BE2C (cell line): Measurements from ENCODE around the gene TBX21.

ENCODE experiments used
- DNase-seq: peaks from one replicate; pipeline ENCODE4 v3.0.0-alpha.2; 2020
- H3K27me3 ChIP-seq: fragments of 250-450 bp; sonication (Bioruptor Pico); 2 replicates; pipeline ENCODE4 v1.5.1; 2020; ENCODE audit warnings: mild to moderate bottlenecking
- H3K36me3 ChIP-seq: fragments of 250-450 bp; sonication (Bioruptor Pico); 2 replicates; pipeline ENCODE4 v1.5.1; 2020; ENCODE audit warnings: mild to moderate bottlenecking
- H3K4me1 ChIP-seq: fragments of 250-450 bp; sonication (Bioruptor Pico); 2 replicates; pipeline ENCODE4 v1.5.1; 2020
- H3K4me3 ChIP-seq: 2 replicates; pipeline ENCODE4 v1.5.1; 2011; ENCODE audit warnings: low read depth, low read length
- H3K9me3 ChIP-seq: fragments of 250-450 bp; sonication (Bioruptor Pico); 2 replicates; pipeline ENCODE4 v1.5.1; 2020
- CTCF ChIP-seq: IDR thresholded peaks from 2 replicates; pipeline ENCODE4 v1.5.1; 2012; ENCODE audit warnings: mild to moderate bottlenecking, low read depth, low read length

TBX21 gene

DNA sequence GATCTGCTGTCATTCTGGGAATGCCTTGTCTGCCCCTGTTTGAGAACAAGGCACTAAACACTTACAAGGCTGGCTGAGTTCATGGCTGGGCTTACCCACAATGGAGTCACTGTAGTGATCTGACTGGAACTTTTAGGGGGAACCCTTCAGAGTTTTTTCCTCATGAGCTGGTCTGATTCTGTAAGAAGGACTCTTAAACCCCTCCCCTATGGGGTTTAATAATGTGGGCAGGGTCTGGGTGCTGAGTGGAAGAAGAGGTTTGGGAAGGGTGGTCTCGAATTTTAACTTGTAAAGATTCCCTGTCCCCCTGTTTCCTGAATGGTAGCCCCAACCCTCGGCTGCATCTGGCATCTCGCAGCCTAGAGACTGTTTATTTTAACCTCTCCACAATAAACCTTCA is 58.0 kb downstream of the TBX21 start:
- TF ChIP-seq CTCF = no peak
- no peak overlapping the region for H3K4me3 ChIP-seq
- no peaks in the 10 kb centered on the region for H3K4me1 ChIP-seq
- no peaks in the 10 kb centered on the region for H3K9me3 ChIP-seq
- peaks cover 2% of the 10 kb centered on the region; the same call in 1 of the 2 replicates for H3K27me3 ChIP-seq
- no peak for DNase-seq
- no peaks in the 10 kb centered on the region for H3K36me3 ChIP-seq

DNA sequence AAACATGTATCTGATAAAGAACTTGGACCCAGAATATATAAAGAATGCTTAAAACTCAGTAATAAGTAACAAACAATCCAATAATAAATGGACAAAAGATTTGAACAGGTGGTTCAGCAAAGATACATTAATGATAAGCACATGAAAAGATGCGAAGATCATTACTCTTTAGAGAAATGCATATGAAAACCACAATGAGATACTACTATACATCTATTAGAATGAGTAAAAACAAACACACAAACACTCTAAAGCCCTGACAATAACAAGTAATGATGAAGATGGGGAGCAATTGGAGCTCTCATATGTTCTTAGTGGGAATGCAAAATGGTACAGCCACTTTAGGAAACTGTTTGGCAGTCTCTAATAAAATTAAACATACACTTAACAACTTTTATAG is 59.4 kb downstream of the TBX21 start:
- TF ChIP-seq CTCF = no peak
- no peaks in the 10 kb centered on the region for H3K4me1 ChIP-seq
- DNase-seq = no peak
- no peaks in the 10 kb centered on the region for H3K9me3 ChIP-seq
- no peaks in the 10 kb centered on the region for H3K36me3 ChIP-seq
- H3K27me3 ChIP-seq = peaks cover 2% of the 10 kb centered on the region; the same call in 1 of the 2 replicates
- no peak overlapping the region for H3K4me3 ChIP-seq

- Histone ChIP-seq H3K4me1 (no peaks in the 10 kb centered on the region), H3K36me3 (no peaks in the 10 kb centered on the region), H3K27me3 (peaks cover 2% of the 10 kb centered on the region; the same call in 1 of the 2 replicates), H3K4me3 (no peak overlapping the region), H3K9me3 (no peaks in the 10 kb centered on the region)
- DNase-seq = no peak
- no peak for TF ChIP-seq CTCF
Measured at GRCh38 chr17:47792979-47793378, 59.9 kb downstream of the TBX21 start.
